NCI-H446 (cell line): Measurements from ENCODE around the gene ZBTB8B.
"Not testable (repeated sequence)": the region's sequence is repeated elsewhere in the genome, so short reads cannot be mapped to it uniquely, and the experiment has no call there.

Experiments
- DNase-seq, 2 experiments: peaks; one replicate each; lab custom pipeline; 2025; lab: John Stamatoyannopoulos, UW

ZBTB8B gene

GRCh38 chr1:32464716-32465577 lies at the start of gene ZBTB8B:
TSS of gene ZBTB8B (plus strand) at chr1:32465072. CDS start at chr1:32470625, 5,553 bp downstream.
- peak; percentile 33 to 74 for DNase-seq

- DNase-seq: no peak
These were observed 43.1 kb upstream of the ZBTB8B start for GRCh38 chr1:32421775-32422174.

GRCh38 chr1:32426489-32427255 lies 38.2 kb upstream of the ZBTB8B start:
- peak in 1 of 2 experiments; percentile 8 for DNase-seq

GRCh38 chr1:32427264-32427963 lies 37.5 kb upstream of the ZBTB8B start:
- no peak for DNase-seq

- DNase-seq: no peak
These were observed 33.0 kb upstream of the ZBTB8B start for GRCh38 chr1:32431736-32432400.

GRCh38 chr1:32438136-32438535 lies 26.7 kb upstream of the ZBTB8B start:
- DNase-seq: no peak

GRCh38 chr1:32438777-32439176 lies 26.1 kb upstream of the ZBTB8B start:
- not testable (repeated sequence) for DNase-seq

- not testable (repeated sequence) for DNase-seq
These were observed 23.4 kb upstream of the ZBTB8B start for GRCh38 chr1:32441467-32441866.

- DNase-seq: no peak
These were observed 17.2 kb upstream of the ZBTB8B start for GRCh38 chr1:32447469-32448185.

GRCh38 chr1:32448186-32448772 lies 16.6 kb upstream of the ZBTB8B start:
- DNase-seq: peak; percentile 29 to 84

GRCh38 chr1:32448773-32449456 lies 16.0 kb upstream of the ZBTB8B start:
- DNase-seq: peak; percentile 33 to 67

- DNase-seq: not testable (repeated sequence)
These were observed 15.4 kb upstream of the ZBTB8B start for GRCh38 chr1:32449457-32449831.

GRCh38 chr1:32454726-32455125 lies 10.1 kb upstream of the ZBTB8B start:
- no peak for DNase-seq

GRCh38 chr1:32455958-32456357 lies 8.9 kb upstream of the ZBTB8B start:
- DNase-seq: no peak

GRCh38 chr1:32458798-32459197 lies 6.1 kb upstream of the ZBTB8B start:
- not testable (repeated sequence) for DNase-seq

GRCh38 chr1:32462977-32463376 lies 1.9 kb upstream of the ZBTB8B start:
- not testable (repeated sequence) for DNase-seq

GRCh38 chr1:32464191-32464715 lies 619 bp upstream of the ZBTB8B start:
- no peak for DNase-seq

GRCh38 chr1:32465578-32465933 lies 684 bp downstream of the ZBTB8B start:
- no peak for DNase-seq

- DNase-seq: no peak
These were observed 1.9 kb downstream of the ZBTB8B start for GRCh38 chr1:32466761-32467160.

GRCh38 chr1:32468791-32469190 lies 3.9 kb downstream of the ZBTB8B start:
- DNase-seq: no peak
